ENCODE data around the gene CRACR2A.

CRACR2A gene

DNA sequence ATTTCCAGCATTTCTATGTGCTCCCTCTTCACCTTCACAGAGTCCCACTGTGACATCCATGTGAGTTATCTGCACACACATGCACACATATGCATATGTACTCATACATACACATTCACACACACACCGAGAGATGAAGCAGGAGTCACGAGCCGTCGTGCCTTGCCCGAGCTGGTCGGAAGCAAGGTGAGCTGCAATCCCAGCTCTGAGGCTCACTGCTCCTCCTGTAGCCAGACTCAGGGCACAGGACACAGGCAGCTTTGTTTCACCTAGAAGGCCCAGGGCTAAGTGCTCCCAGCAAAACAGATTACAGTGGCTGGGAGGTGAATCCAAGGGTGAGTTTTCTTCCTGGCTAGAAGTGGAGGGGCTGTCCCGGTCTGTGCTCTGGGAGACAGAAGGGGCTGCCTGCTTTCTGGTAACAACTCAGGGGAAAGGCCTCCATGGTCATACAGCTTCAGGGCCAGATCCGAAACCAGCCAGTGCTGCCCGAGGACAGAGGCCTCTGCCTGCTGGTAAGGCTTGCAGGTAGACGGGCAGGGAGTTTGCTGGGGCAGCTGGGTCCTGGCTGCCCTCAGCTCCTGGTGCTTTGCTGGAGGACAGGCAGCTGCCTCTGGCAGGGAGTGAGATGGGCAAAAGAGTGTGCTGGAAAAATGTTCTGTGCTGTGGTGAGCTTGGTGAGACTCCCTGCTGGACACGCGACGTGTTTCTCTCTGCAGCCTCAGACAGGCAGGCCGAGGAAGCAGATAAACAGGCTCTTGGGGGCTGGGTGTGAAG is 123.7 kb downstream of the CRACR2A start:
- Histone ChIP-seq H3K9ac (ENCODE audit: low read length) (no peak overlapping the region), H3F3A (ENCODE audit: insufficient read depth, low read length) (no peaks in the 10 kb centered on the region), H3K4me2 (ENCODE audit: low read length) (no peak overlapping the region), H3K9me2 (ENCODE audit: low read depth, low read length) (no peaks in the 10 kb centered on the region), H3K9me3 (ENCODE audit: low read length) (no peaks in the 10 kb centered on the region), H3K27ac (ENCODE audit: low read depth, low read length, poor library complexity, severe bottlenecking) (no peak overlapping the region), H2AFZ (ENCODE audit: low read length) (no peak overlapping the region), H3K27me3 (ENCODE audit: insufficient read depth, low read length) (no peaks in the 10 kb centered on the region), H3K79me2 (ENCODE audit: insufficient read depth, low read length) (no peaks in the 10 kb centered on the region), H4K20me1 (ENCODE audit: insufficient read depth, low read length) (no peaks in the 10 kb centered on the region), H3K4me1 (ENCODE audit: insufficient read depth, low read length, severe bottlenecking) (no peaks in the 10 kb centered on the region), H3K4me3 (ENCODE audit: low read depth, low read length, poor library complexity, severe bottlenecking) (no peak overlapping the region), H3K36me3 (ENCODE audit: insufficient read depth, low read length) (peaks cover 21% of the 10 kb centered on the region; the same call in 1 of the 2 replicates)
- TF ChIP-seq EZH2 (IDR thresholded peaks at IDR 0.05; ENCODE audit: borderline replicate concordance, low read length), result no peak
- TF ChIP-seq, protein P1, sequence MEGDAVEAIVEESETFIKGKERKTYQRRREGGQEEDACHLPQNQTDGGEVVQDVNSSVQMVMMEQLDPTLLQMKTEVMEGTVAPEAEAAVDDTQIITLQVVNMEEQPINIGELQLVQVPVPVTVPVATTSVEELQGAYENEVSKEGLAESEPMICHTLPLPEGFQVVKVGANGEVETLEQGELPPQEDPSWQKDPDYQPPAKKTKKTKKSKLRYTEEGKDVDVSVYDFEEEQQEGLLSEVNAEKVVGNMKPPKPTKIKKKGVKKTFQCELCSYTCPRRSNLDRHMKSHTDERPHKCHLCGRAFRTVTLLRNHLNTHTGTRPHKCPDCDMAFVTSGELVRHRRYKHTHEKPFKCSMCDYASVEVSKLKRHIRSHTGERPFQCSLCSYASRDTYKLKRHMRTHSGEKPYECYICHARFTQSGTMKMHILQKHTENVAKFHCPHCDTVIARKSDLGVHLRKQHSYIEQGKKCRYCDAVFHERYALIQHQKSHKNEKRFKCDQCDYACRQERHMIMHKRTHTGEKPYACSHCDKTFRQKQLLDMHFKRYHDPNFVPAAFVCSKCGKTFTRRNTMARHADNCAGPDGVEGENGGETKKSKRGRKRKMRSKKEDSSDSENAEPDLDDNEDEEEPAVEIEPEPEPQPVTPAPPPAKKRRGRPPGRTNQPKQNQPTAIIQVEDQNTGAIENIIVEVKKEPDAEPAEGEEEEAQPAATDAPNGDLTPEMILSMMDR (IDR thresholded peaks at IDR 0.05; ENCODE audit: low read length), result no peak

DNA sequence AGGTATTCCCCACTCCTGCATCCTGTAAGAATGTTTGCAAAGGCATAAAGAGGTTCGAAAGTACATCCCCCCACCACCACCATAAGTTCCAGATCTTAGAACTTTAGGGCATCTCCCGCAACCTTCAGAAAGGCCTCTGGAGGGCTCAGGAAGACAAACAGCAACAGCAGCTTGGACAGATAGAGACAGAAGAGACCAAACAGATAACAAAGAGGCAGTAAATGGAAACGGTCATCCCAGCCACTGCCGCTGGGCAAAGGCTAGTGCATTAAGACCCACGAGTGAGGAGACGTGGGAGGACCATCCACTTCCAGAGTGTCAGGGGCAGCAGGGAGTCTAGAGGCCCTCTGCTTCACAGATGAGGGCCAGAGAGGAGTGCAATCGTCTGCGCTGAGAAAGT is 124.3 kb downstream of the CRACR2A start:
- peaks cover 21% of the 10 kb centered on the region; the same call in 1 of the 2 replicates for H3K36me3 ChIP-seq (ENCODE audit: insufficient read depth, low read length)
- H3K4me3 ChIP-seq (ENCODE audit: low read depth, low read length, poor library complexity, severe bottlenecking), result no peak overlapping the region
- H3K27me3 ChIP-seq (ENCODE audit: insufficient read depth, low read length), result no peaks in the 10 kb centered on the region
- H3K9me3 ChIP-seq (ENCODE audit: low read length), result no peaks in the 10 kb centered on the region
- H2AFZ ChIP-seq (ENCODE audit: low read length), result no peak overlapping the region
- TF ChIP-seq, protein P1 (IDR thresholded peaks at IDR 0.05; ENCODE audit: low read length), result no peak
- TF ChIP-seq EZH2 (IDR thresholded peaks at IDR 0.05; ENCODE audit: borderline replicate concordance, low read length), result no peak
- no peak overlapping the region for H3K9ac ChIP-seq (ENCODE audit: low read length)
- H3K4me1 ChIP-seq (ENCODE audit: insufficient read depth, low read length, severe bottlenecking), result no peaks in the 10 kb centered on the region
- H4K20me1 ChIP-seq (ENCODE audit: insufficient read depth, low read length), result no peaks in the 10 kb centered on the region
- no peak overlapping the region for H3K27ac ChIP-seq (ENCODE audit: low read depth, low read length, poor library complexity, severe bottlenecking)
- no peaks in the 10 kb centered on the region for H3K79me2 ChIP-seq (ENCODE audit: insufficient read depth, low read length)
- no peak overlapping the region for H3K4me2 ChIP-seq (ENCODE audit: low read length)
- H3K9me2 ChIP-seq (ENCODE audit: low read depth, low read length), result no peaks in the 10 kb centered on the region
- no peaks in the 10 kb centered on the region for H3F3A ChIP-seq (ENCODE audit: insufficient read depth, low read length)

DNA sequence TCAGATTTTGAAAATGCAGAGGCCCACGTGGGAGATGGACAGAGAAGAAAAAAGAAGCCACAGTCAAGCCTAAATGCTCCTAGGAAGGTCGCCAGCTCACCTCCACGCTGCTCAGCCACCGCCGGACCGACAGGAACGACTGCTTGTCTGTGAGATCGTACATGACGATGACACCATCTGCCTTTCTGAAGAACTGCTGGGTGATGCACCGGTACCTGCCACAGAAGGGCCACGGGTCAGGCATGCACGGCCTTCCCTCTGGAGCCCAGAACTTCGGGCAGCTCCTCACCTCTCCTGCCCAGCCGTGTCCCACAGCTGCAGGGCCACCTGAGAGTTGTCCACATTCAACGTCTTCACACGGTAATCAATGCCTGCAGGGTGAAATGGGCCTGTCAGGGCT is 125.6 kb downstream of the CRACR2A start:
- Histone ChIP-seq H3K4me3 (ENCODE audit: low read depth, low read length, poor library complexity, severe bottlenecking) (no peak overlapping the region), H2AFZ (ENCODE audit: low read length) (no peak overlapping the region), H3K27ac (ENCODE audit: low read depth, low read length, poor library complexity, severe bottlenecking) (no peak overlapping the region), H3F3A (ENCODE audit: insufficient read depth, low read length) (no peaks in the 10 kb centered on the region), H3K79me2 (ENCODE audit: insufficient read depth, low read length) (no peaks in the 10 kb centered on the region), H3K27me3 (ENCODE audit: insufficient read depth, low read length) (no peaks in the 10 kb centered on the region), H3K9me2 (ENCODE audit: low read depth, low read length) (no peaks in the 10 kb centered on the region), H3K9ac (ENCODE audit: low read length) (no peak overlapping the region), H3K4me2 (ENCODE audit: low read length) (no peak overlapping the region), H4K20me1 (ENCODE audit: insufficient read depth, low read length) (no peaks in the 10 kb centered on the region), H3K9me3 (ENCODE audit: low read length) (no peaks in the 10 kb centered on the region), H3K36me3 (ENCODE audit: insufficient read depth, low read length) (peaks cover 21% of the 10 kb centered on the region; the same call in 1 of the 2 replicates), H3K4me1 (ENCODE audit: insufficient read depth, low read length, severe bottlenecking) (peaks cover 9% of the 10 kb centered on the region)
- no peak for TF ChIP-seq EZH2 (IDR thresholded peaks at IDR 0.05; ENCODE audit: borderline replicate concordance, low read length)
- TF ChIP-seq, protein P1 (IDR thresholded peaks at IDR 0.05; ENCODE audit: low read length), result no peak

All from OCI-LY1 (cell line).